ENCODE results near the gene STAT1. TPM values are rescaled to one million over a fixed set of nuclear protein-coding genes. Genes with fewer than 3 reads are reported as not detected.
A peak's percentile ranks its signal among the peaks of the same experiment; 100 is the strongest.

Gene STAT1
- total RNA-seq, 1 experiment from 2014 or later = 60.7 TPM

- Histone ChIP-seq H2AFZ (ENCODE audit: low read depth, low read length, poor library complexity, severe bottlenecking) (no peak overlapping the region), H3K79me2 (ENCODE audit: insufficient read depth, low read length) (no peaks in the 10 kb centered on the region), H4K20me1 (ENCODE audit: insufficient read depth) (no peaks in the 10 kb centered on the region), H3K4me2 (ENCODE audit: low read length) (peak overlapping the region; percentile 10; the same call in 1 of the 2 replicates), H3K4me1 (ENCODE audit: control insufficient read depth in 1 of 2, insufficient read depth in 2 of 2, low read length in 2 of 2) (peaks cover 12 to 26% of the 10 kb centered on the region in 2 experiments), H3K27me3 (ENCODE audit: insufficient read depth, low read length) (no peaks in the 10 kb centered on the region), H3K9me2 (ENCODE audit: insufficient read depth) (no peaks in the 10 kb centered on the region), H3K9ac (ENCODE audit: low read length) (no peak overlapping the region), H3K36me3 (ENCODE audit: control insufficient read depth in 1 of 2, insufficient read depth in 2 of 2, low read length in 2 of 2) (no peaks in the 10 kb centered on the region), H3K9me3 (ENCODE audit: control insufficient read depth in 1 of 2, insufficient read depth in 1 of 2, low read depth in 1 of 2, low read length in 2 of 2) (peaks cover 0 to 1% of the 10 kb centered on the region in 2 experiments; a peak in 1 of 4 replicates), H3K4me3 (replicated peaks in 1 of 2; ENCODE audit: low read depth in 1 of 2, low read length in 2 of 2) (no peak overlapping the region), H3K27ac (ENCODE audit: low read depth, low read length) (no peak overlapping the region)
- DNase-seq (ENCODE audit: low read depth, low spot score) (no peak), ATAC-seq (no peak)
- intact Hi-C loops (cut with micrococcal nuclease) = no loop called here
- TF ChIP-seq EGR1 (IDR thresholded peaks at IDR 0.05; ENCODE audit: low read depth) (no peak), CTCF (IDR thresholded peaks at IDR 0.05 in 2 of 3, conservative IDR thresholded peaks at IDR 0.05 in 1 of 3; ENCODE audit: borderline replicate concordance in 1 of 3, insufficient read depth in 1 of 3, low read depth in 2 of 3, low read length in 2 of 3) (no peak), FOSL1 (IDR thresholded peaks at IDR 0.05; ENCODE audit: low read depth) (no peak), JUND (IDR thresholded peaks at IDR 0.05) (no peak), SIN3A (IDR thresholded peaks at IDR 0.05; ENCODE audit: low read depth) (no peak), SP1 (IDR thresholded peaks at IDR 0.05; ENCODE audit: low read depth) (no peak), REST (IDR thresholded peaks at IDR 0.05; ENCODE audit: low read depth) (no peak), POLR2AphosphoS5 (IDR thresholded peaks at IDR 0.05; ENCODE audit: low read depth, low read length) (no peak), SRF (IDR thresholded peaks at IDR 0.05; ENCODE audit: low read depth) (no peak), ZFX (IDR thresholded peaks at IDR 0.05) (no peak), EZH2 (IDR thresholded peaks at IDR 0.05) (no peak), TCF7L2 (IDR thresholded peaks at IDR 0.05; ENCODE audit: borderline replicate concordance, extremely low read depth, insufficient read depth, insufficient read length) (no peak)
- ChIA-PET RAD21 (ENCODE audit: low non-redundant PET in 1 of 2, low total read pairs in 2 of 2, uncharacterized antibody in 2 of 2, unreplicated experiment in 2 of 2) (no interaction called here), POLR2A (no interaction called here), CTCF (interaction anchor here (2.0 kb wide), 1 partner anchor 13 kb away, joined by 8 read pairs; no protein-coding TSS in a partner anchor)
- no TSS peak for BruUV-seq (replicated peaks)
These were observed 24.8 kb upstream of the STAT1 start for GRCh38 chr2:191038741-191039140.

Measured in HCT116 (cell line).